Measurements from ENCODE around the gene GAK.

Gene GAK

GRCh38 chr4:867526-868250 lies 64.4 kb downstream of the GAK start:
- no peak for DNase-seq

GRCh38 chr4:866761-867390 lies 65.2 kb downstream of the GAK start:
- DNase-seq = no peak

GRCh38 chr4:866068-866760 lies 65.9 kb downstream of the GAK start:
- DNase-seq = no peak

GRCh38 chr4:865572-865971 lies 66.5 kb downstream of the GAK start:
- DNase-seq = no peak

- no peak for DNase-seq
Measured at GRCh38 chr4:865121-865465, 67.0 kb downstream of the GAK start.

- DNase-seq = no peak
Measured at GRCh38 chr4:864456-865120, 67.5 kb downstream of the GAK start.

GRCh38 chr4:860561-860960 lies 71.6 kb downstream of the GAK start:
- DNase-seq = no peak

- no peak for DNase-seq
Measured at GRCh38 chr4:859496-859895, 72.6 kb downstream of the GAK start.

GRCh38 chr4:858831-859451 lies 73.2 kb downstream of the GAK start:
- no peak for DNase-seq

GRCh38 chr4:858041-858481 lies 74.1 kb downstream of the GAK start:
- DNase-seq = no peak

GRCh38 chr4:857461-857860 lies 74.7 kb downstream of the GAK start:
- no peak for DNase-seq

GRCh38 chr4:856225-856901 lies 75.8 kb downstream of the GAK start:
- DNase-seq = no peak

- DNase-seq = no peak
Measured at GRCh38 chr4:855880-856224, 76.3 kb downstream of the GAK start.

- no peak for DNase-seq
Measured at GRCh38 chr4:854356-854755, 77.8 kb downstream of the GAK start.

GRCh38 chr4:853416-853781 lies 78.7 kb downstream of the GAK start:
- no peak for DNase-seq

- no peak for DNase-seq
Measured at GRCh38 chr4:851701-852430, 80.2 kb downstream of the GAK start.

GRCh38 chr4:850323-850945 lies 81.7 kb downstream of the GAK start:
- no peak for DNase-seq

GRCh38 chr4:849478-850175 lies 82.5 kb downstream of the GAK start:
- DNase-seq = no peak

- DNase-seq = no peak
Measured at GRCh38 chr4:848803-849477, 83.2 kb downstream of the GAK start.

- DNase-seq = no peak
Measured at GRCh38 chr4:848307-848691, 83.8 kb downstream of the GAK start.
